GM11168 (cell line): ENCODE measurements around the gene USP46.

ENCODE experiments used
- in situ Hi-C: fragments of 300-500 bp; cut with MboI; formaldehyde crosslinking; loops from one replicate; pipeline ENCODE4 v1.12.0; 2022; ENCODE audit warnings: low sequenced_read_pairs; ENCODE audit not compliant: unreplicated experiment

USP46 gene, protein sequence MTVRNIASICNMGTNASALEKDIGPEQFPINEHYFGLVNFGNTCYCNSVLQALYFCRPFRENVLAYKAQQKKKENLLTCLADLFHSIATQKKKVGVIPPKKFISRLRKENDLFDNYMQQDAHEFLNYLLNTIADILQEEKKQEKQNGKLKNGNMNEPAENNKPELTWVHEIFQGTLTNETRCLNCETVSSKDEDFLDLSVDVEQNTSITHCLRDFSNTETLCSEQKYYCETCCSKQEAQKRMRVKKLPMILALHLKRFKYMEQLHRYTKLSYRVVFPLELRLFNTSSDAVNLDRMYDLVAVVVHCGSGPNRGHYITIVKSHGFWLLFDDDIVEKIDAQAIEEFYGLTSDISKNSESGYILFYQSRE

GRCh38 chr4:52659001-52659721, at the start of gene USP46:
USP46 (minus strand) TSS chr4:52659301; CDS start chr4:52659150, 151 bp downstream.
- in situ Hi-C loops, result no loop called here

- in situ Hi-C loops, result no loop called here
Measured at GRCh38 chr4:52704661-52705060, 45.6 kb upstream of the USP46 start.

DNA sequence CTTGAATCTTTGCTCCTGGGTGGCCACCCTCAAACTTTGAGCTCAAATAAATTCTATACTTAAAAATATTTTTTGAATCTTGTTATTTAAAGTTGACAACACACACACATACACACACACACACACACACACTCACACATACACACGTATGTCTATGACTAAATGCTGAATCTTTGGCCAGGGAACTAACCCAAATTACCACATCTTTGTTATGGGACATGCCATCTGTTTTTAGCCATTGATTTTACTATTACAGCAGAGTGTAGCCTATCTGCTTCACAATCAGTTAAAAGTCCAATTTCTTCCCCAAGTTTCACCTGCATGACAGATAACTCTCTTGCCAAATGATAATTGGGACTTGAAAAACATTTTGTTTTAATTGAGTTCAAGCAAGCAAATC, 45.0 kb upstream of the USP46 start:
- in situ Hi-C loops, result no loop called here

- in situ Hi-C loops, result no loop called here
Measured at GRCh38 chr4:52701207-52701606, 42.1 kb upstream of the USP46 start.

DNA sequence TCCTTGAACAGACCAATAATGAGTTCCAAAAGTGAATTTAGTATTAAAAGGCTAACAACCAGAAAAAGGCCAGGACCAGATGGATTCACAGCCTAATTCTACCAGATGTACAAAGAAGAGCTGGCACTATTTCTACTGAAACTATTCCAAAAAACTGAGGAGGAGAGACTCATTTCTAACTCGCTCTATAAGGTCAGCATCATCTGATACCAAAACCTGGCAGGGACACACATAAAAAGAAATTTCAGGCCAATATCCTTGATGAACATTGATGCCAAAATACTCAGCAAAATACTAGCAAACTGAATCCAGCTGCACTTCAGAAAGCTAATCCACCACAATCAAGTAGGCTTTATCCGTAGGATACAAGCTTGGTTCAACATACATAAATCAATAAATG, 35.8 kb upstream of the USP46 start:
- in situ Hi-C loops, result no loop called here

DNA sequence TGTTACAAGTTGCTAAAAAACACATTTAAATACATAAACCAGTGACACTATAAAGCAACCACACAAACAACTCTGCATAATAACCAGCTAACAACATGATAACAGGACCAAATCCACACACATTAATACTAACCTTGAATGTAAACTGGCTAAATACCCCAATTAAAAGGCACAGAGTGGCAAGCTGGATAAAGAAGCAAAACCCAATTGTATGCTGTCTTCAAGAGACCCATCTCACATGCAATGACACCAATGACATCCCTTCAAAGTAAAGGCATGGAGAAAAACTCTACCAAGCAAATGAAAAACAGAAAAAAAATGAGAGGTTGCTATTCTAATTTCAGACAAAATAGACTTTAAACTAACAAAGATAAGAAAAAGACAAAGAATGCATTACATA, 34.4 kb upstream of the USP46 start:
- in situ Hi-C loops, result no loop called here

- in situ Hi-C loops, result loop anchor here (10.0 kb wide), 1 partner anchor 176 kb away; the partner anchor contains the start of gene RASL11B
Measured at GRCh38 chr4:52689096-52689495, 30.0 kb upstream of the USP46 start.

- in situ Hi-C loops, result loop anchor here (10.0 kb wide), 1 partner anchor 177 kb away; the partner anchor contains the start of gene RASL11B
Measured at GRCh38 chr4:52687696-52688095, 28.6 kb upstream of the USP46 start.

DNA sequence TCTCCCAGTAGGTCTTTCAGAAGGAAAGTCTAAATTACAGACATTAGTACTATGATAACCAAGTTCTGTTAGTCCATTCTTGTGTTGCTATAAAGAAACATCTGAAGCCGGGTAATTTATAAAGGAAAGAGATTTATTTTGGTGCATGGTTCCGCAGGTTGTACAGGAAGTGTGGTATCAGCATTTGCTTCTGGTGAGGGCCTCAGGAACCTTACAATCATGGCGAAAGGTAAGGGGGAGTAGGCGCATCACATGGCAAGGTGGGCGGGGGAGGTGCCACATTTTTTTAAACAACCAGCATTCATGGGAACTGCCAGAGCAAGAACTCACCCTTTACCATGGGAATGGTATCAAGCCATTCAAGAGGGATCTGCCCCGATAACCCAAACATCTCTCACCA, 26.2 kb upstream of the USP46 start:
- in situ Hi-C loops, result loop anchor here (10.0 kb wide), 1 partner anchor 179 kb away; the partner anchor contains the start of gene RASL11B

DNA sequence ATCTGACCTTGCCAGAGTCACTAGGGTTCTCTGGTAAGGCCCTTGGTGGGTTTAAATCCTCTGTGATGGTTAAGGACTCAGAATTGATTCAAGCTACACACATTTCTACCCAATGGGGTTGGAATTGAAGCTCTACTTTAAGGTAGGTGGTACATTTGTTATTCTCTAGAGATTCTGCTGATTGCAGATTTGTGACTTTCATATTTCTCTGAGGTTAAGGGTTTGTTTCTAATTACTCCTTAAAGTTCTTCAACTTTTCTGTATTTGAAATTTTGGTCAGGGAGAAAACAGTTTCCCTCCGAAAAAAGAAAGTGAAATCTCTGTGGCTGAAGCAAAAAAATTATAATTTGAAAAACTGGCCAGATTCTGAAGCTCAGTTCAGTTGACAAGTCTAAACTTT, 25.8 kb upstream of the USP46 start:
- in situ Hi-C loops, result loop anchor here (10.0 kb wide), 1 partner anchor 180 kb away; the partner anchor contains the start of gene RASL11B

DNA sequence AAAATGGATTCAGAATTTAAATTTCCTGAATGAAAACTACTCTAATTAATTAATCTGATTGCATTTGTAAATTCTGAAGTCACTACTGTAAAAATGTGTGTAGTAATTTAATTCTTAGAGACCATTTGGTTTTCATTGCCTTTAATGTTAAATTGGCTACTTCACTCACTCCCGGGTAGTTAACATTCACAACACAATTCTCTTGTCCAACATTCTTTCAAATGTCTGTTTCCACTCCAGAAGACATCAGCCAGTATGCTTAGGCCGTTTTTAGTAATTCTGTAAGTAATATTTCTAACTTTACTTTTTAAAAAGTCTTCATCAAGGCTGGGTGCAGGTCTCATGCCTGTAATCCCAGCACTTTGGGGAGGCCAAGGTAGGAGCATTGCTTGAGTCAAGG, 21.3 kb upstream of the USP46 start:
- in situ Hi-C loops, result loop anchor here (10.0 kb wide), 1 partner anchor 184 kb away; the partner anchor contains the start of gene RASL11B

DNA sequence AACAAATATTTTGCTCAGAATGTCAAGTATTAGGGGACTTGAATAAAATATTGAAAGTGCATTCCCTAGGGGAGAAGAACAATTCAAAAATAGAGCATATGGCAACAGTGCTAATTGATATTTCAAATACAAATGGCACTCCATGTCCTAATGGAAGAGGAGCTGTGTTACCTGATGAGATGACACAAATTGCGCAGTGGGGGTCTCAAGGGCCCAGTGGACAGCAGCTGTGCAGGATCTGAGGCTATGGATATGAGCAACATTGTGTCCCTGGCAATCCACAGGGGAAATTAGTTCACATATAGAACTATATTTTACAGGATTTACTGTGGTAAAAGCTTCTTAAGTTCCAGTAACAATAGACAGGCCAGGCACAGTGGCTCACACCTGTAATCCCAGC, 17.4 kb upstream of the USP46 start:
- in situ Hi-C loops, result no loop called here

DNA sequence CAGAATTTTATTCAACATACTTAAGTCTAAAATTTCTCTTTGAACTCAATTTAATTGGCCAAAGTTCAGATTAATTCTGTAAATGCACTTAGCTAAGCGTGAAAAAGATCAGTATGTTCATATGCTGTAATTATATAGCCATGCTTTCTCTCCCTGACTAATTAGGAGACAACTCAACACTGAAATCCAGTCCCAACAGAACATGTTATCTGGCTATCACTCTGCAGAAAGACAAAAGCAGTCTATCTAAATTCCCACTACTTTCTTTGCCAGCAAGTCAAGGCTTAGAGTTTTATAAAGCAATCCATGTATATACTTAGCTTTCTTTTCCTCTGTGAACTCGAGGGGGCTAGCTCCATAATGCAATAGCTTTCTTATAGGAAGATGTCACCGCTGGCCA, 16.0 kb upstream of the USP46 start:
- in situ Hi-C loops, result no loop called here

DNA sequence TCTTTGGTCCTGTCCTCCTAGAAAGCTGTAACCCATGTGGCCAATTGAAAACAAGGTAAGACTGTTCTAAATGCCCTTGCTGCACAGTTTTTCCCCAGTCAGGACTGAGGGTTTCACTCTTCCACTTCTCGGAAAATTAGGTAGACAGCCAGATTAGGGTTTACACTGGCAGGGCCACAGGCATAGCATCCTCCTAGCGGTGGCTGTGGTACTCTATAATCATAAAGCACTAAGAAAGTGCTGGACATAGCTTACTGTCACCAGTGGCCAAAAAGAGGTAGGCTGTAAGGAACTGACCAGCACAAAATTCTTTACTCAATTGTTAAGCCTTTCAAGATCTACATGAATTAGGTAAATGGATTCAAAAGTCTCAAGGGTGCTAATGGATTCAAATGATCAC, 11.6 kb upstream of the USP46 start:
- in situ Hi-C loops, result no loop called here

DNA sequence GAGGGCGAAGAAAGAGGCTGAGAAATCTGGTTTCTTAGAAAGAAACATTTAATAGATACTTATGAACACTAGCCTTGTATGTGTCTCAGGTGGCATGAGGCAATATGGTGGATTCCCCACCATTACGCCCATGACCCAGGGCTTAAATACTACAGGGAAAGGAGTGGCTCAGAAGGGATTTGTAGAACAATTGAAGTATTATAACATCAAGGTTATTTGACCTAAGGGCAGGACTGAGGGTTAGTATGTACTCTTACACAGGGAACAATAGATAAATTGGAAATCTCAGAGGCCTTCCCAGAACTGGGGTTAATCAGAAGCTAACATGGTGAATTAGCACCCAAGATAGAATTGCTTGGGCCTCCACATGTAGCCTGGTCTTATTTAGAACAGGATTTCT, 11.0 kb upstream of the USP46 start:
- in situ Hi-C loops, result no loop called here

- in situ Hi-C loops, result no loop called here
Measured at GRCh38 chr4:52665592-52665991, 6.5 kb upstream of the USP46 start.

GRCh38 chr4:52664479-52664878, 5.4 kb upstream of the USP46 start:
- in situ Hi-C loops, result no loop called here

- in situ Hi-C loops, result no loop called here
Measured at GRCh38 chr4:52661966-52662690, 3.0 kb upstream of the USP46 start.

GRCh38 chr4:52660643-52661042, 1.5 kb upstream of the USP46 start:
- in situ Hi-C loops, result no loop called here

- in situ Hi-C loops, result no loop called here
Measured at GRCh38 chr4:52659722-52660261, 691 bp upstream of the USP46 start.

DNA sequence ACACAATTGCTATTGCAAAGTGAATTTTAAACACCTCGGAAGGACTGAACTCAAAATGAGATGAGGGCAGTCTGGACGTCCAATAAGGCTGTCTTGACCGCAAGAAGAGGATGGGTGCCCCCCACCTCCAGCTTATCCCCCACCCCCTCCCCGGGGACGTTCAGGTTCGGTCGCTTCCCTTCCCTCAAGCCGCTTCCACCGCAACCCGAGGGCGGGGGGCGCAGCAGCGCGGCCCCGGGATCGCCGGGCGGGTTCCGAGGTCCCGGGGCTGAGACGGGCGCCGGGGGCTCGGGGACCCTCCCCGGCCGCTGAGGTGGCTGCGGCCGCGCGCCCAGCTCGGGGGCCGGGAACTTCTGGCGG, 480 bp downstream of the USP46 start:
- in situ Hi-C loops, result no loop called here
